H1 (cell line): ENCODE data around the gene RAPGEF6. TPM values are rescaled to one million over a fixed set of nuclear protein-coding genes. Genes with fewer than 3 reads are reported as not detected.

ENCODE experiments used
- CTCF ChIA-PET: fragments of 300-600 bp; sonication (Branson Sonifier 250); formaldehyde crosslinking; loops from one replicate; lab custom pipeline; 2021; ENCODE audit not compliant: partially characterized antibody; lab: Charles Lee
- POLR2A ChIA-PET: fragments of 300-600 bp; sonication (Branson Sonifier 250); formaldehyde crosslinking; loops from one replicate; lab custom pipeline; 2021; ENCODE audit warnings: inconsistent platforms; ENCODE audit not compliant: partially characterized antibody; lab: Charles Lee
- DNase-seq, 2 experiments: peaks; one replicate each; pipeline versions ENCODE4 v3.0.0 to v3.0.0-alpha.2; 2010 to 2022; ENCODE audit warnings: low spot score in 2 of 2, low read depth in 1 of 2, mixed read lengths in 1 of 2
- FAIRE-seq: peaks from 2 replicates; lab custom pipeline; 2011; peaks lifted over from hg19 to GRCh38; lab: Jason Lieb, UNC
- H2AFZ ChIP-seq: 2 replicates; pipeline ENCODE4 v1.8.1; 2012; ENCODE audit warnings: low read length, inconsistent platforms
- H2AK5ac ChIP-seq: 2 replicates; pipeline ENCODE4 v1.6.1; 2013; ENCODE audit warnings: low read depth, low read length
- H2BK120ac ChIP-seq: replicated peaks from 2 replicates; pipeline ENCODE3; 2013; ENCODE audit warnings: low read depth, low read length, inconsistent platforms
- H2BK12ac ChIP-seq: 2 replicates; pipeline ENCODE4 v1.6.1; 2013; ENCODE audit warnings: low read depth, low read length
- H2BK15ac ChIP-seq: 2 replicates; pipeline ENCODE4 v1.6.1; 2013; ENCODE audit warnings: low read length
- H2BK20ac ChIP-seq: 2 replicates; pipeline ENCODE4 v1.6.1; 2013; ENCODE audit warnings: low read length
- H2BK5ac ChIP-seq: 2 replicates; pipeline ENCODE4 v1.6.1; 2013; ENCODE audit warnings: low read depth, low read length
- H3K14ac ChIP-seq: 2 replicates; pipeline ENCODE4 v1.6.1; 2013; ENCODE audit warnings: inconsistent platforms; ENCODE audit not compliant: insufficient read length
- H3K18ac ChIP-seq: 2 replicates; pipeline ENCODE4 v1.6.1; 2013; ENCODE audit warnings: low read length; ENCODE audit errors: extremely low read depth
- H3K23ac ChIP-seq: 2 replicates; pipeline ENCODE4 v1.6.1; 2013; ENCODE audit warnings: inconsistent platforms; ENCODE audit not compliant: insufficient read length
- H3K23me2 ChIP-seq: 2 replicates; pipeline ENCODE4 v1.6.1; 2013; ENCODE audit warnings: low read depth, low read length
- H3K27ac ChIP-seq: 2 replicates; pipeline ENCODE4 v1.6.1; 2011; ENCODE audit warnings: low read depth, low read length, inconsistent platforms
- H3K27me3 ChIP-seq, 4 experiments: replicated peaks in 1 of 4; 1 replicate in 1 of 4; 2 replicates in 3 of 4; pipeline versions ENCODE4 v1.6.1 to v1.8.1; 2011 to 2013; ENCODE audit warnings: low read length in 3 of 4, mild to moderate bottlenecking in 3 of 4, inconsistent platforms in 2 of 4, mixed read lengths in 2 of 4, moderate library complexity in 1 of 4; ENCODE audit not compliant: control insufficient read depth in 3 of 4, insufficient read depth in 3 of 4; ENCODE audit errors: extremely low read depth in 1 of 4
- H3K36me3 ChIP-seq, 4 experiments: 2 replicates each; pipeline versions ENCODE4 v1.6.1 to v1.8.1; 2011 to 2013; ENCODE audit warnings: mild to moderate bottlenecking in 4 of 4, low read length in 3 of 4, moderate library complexity in 2 of 4, control low read depth in 1 of 4, inconsistent platforms in 1 of 4; ENCODE audit not compliant: insufficient read depth in 4 of 4, control insufficient read depth in 2 of 4
- H3K4ac ChIP-seq: replicated peaks from 2 replicates; pipeline ENCODE3; 2013; ENCODE audit warnings: low read length, low read depth, mixed read lengths, inconsistent platforms; ENCODE audit not compliant: insufficient read length
- H3K4me1 ChIP-seq, 4 experiments: replicated peaks in 1 of 4; 1 replicate in 1 of 4; 2 replicates in 3 of 4; pipeline versions ENCODE4 v1.6.1 to v1.8.1; 2011 to 2013; ENCODE audit warnings: low read length in 3 of 4, inconsistent platforms in 2 of 4, mixed read lengths in 1 of 4; ENCODE audit not compliant: insufficient read depth in 4 of 4, control insufficient read depth in 3 of 4
- H3K4me2 ChIP-seq, 2 experiments: 2 replicates each; pipeline versions ENCODE4 v1.6.1 to v1.8.1; 2011 to 2013; ENCODE audit warnings: low read depth in 2 of 2, low read length in 2 of 2, control low read depth in 1 of 2, inconsistent platforms in 1 of 2, mild to moderate bottlenecking in 1 of 2; ENCODE audit not compliant: insufficient read depth in 1 of 2
- H3K4me3 ChIP-seq, 4 experiments: fragments of 200-600, 300-600 bp in 1 of 4; sonication (generic), shearing (Covaris generic), sonication (Bioruptor Twin) in 1 of 4; 2 replicates each; pipeline versions ENCODE4 v1.5.1 to v1.8.1; 2011 to 2016; ENCODE audit warnings: low read length in 4 of 4, low read depth in 3 of 4, control low read depth in 2 of 4, inconsistent platforms in 2 of 4, mild to moderate bottlenecking in 2 of 4, mixed read lengths in 1 of 4, moderate library complexity in 1 of 4; ENCODE audit not compliant: insufficient read depth in 2 of 4; ENCODE audit errors: extremely low read depth in 1 of 4
- H3K56ac ChIP-seq: replicated peaks from 2 replicates; pipeline ENCODE3; 2013; ENCODE audit warnings: low read depth, mild to moderate bottlenecking, mixed read lengths, low read length, inconsistent platforms; ENCODE audit not compliant: insufficient read length
- H3K79me1 ChIP-seq: 2 replicates; pipeline ENCODE4 v1.6.1; 2013; ENCODE audit warnings: low read depth, low read length, control low read depth
- H3K79me2 ChIP-seq, 2 experiments: 2 replicates each; pipeline versions ENCODE4 v1.6.1 to v1.8.1; 2012 to 2013; ENCODE audit warnings: low read length in 2 of 2, mild to moderate bottlenecking in 2 of 2, inconsistent platforms in 1 of 2; ENCODE audit not compliant: insufficient read depth in 2 of 2, control insufficient read depth in 1 of 2
- H3K9ac ChIP-seq, 4 experiments: replicated peaks in 1 of 4; 1 replicate in 1 of 4; 2 replicates in 3 of 4; pipeline versions ENCODE4 v1.6.1 to v1.8.1; 2011 to 2013; ENCODE audit warnings: low read depth in 3 of 4, low read length in 3 of 4, control low read depth in 2 of 4, mild to moderate bottlenecking in 2 of 4, moderate library complexity in 2 of 4, inconsistent platforms in 1 of 4; ENCODE audit errors: extremely low read depth in 1 of 4
- H3K9me3 ChIP-seq, 2 experiments: 2 replicates each; pipeline versions ENCODE4 v1.6.1 to v1.8.1; 2012 to 2013; ENCODE audit warnings: mild to moderate bottlenecking in 2 of 2, moderate library complexity in 2 of 2, control low read depth in 1 of 2, inconsistent platforms in 1 of 2, low read depth in 1 of 2, low read length in 1 of 2, mixed read lengths in 1 of 2; ENCODE audit not compliant: insufficient read depth in 2 of 2
- H4K20me1 ChIP-seq, 2 experiments: replicated peaks in 1 of 2; 2 replicates each; pipeline versions ENCODE3 to v1.8.1; 2011 to 2013; ENCODE audit warnings: inconsistent platforms in 2 of 2, low read length in 2 of 2, mild to moderate bottlenecking in 1 of 2; ENCODE audit not compliant: insufficient read depth in 2 of 2, control insufficient read depth in 1 of 2
- H4K5ac ChIP-seq: 2 replicates; pipeline ENCODE4 v1.6.1; 2013; ENCODE audit warnings: low read length, low read depth, mixed read lengths, inconsistent platforms; ENCODE audit not compliant: insufficient read length
- H4K8ac ChIP-seq: 2 replicates; pipeline ENCODE4 v1.8.0; 2013; ENCODE audit warnings: mild to moderate bottlenecking, moderate library complexity, low read length, inconsistent platforms; ENCODE audit not compliant: insufficient read depth; ENCODE audit errors: extremely low read depth
- H4K91ac ChIP-seq: replicated peaks from 2 replicates; pipeline ENCODE3; 2013; ENCODE audit warnings: low read length, mixed read lengths, inconsistent platforms; ENCODE audit not compliant: insufficient read length
- CHD2 ChIP-seq: IDR thresholded peaks from 2 replicates; pipeline ENCODE4 v1.6.1; 2012; ENCODE audit warnings: low read length, improper control_type of control experiment
- EGR1 ChIP-seq: IDR thresholded peaks from 2 replicates; pipeline ENCODE4 v1.6.1; 2011; ENCODE audit warnings: low read depth, low read length, borderline replicate concordance
- EZH2 ChIP-seq: fragments of 200-600 bp; sonication (generic); IDR thresholded peaks from 2 replicates; pipeline ENCODE4 v1.7.1; 2012; ENCODE audit warnings: low read depth, mild to moderate bottlenecking, moderate library complexity, low read length, inconsistent platforms; ENCODE audit not compliant: severe bottlenecking
- NANOG ChIP-seq: IDR thresholded peaks from 2 replicates; pipeline ENCODE4 v1.6.1; 2011; ENCODE audit warnings: low read length, low read depth, mild to moderate bottlenecking, inconsistent platforms; ENCODE audit not compliant: insufficient read depth, poor library complexity, severe bottlenecking
- RXRA ChIP-seq: IDR thresholded peaks from 2 replicates; pipeline ENCODE4 v1.6.1; 2011; ENCODE audit warnings: low read depth, mild to moderate bottlenecking, low read length, moderate library complexity; ENCODE audit not compliant: insufficient read depth
- SP4 ChIP-seq: IDR thresholded peaks from 2 replicates; pipeline ENCODE4 v1.6.1; 2012; ENCODE audit warnings: low read length, inconsistent platforms
- TAF1 ChIP-seq: IDR thresholded peaks from 2 replicates; pipeline ENCODE4 v1.6.1; 2011; ENCODE audit warnings: mild to moderate bottlenecking, low read depth, low read length
- WGBS, 2 experiments: shearing (Covaris generic) in 1 of 2; methylation state at CpG; one replicate each; pipeline versions ENCODE4 v1.1.6 to v1.1.7; 2013 to 2015; ENCODE audit warnings: low lambda C conversion rate in 2 of 2, mixed read lengths in 2 of 2, inconsistent platforms in 1 of 2, low coverage in 1 of 2, missing lambda C conversion rate in 1 of 2; ENCODE audit not compliant: insufficient replicate concordance in 2 of 2, insufficient coverage in 1 of 2, insufficient read length in 1 of 2; ENCODE audit errors: extremely low coverage in 1 of 2, missing lambda C conversion rate in 1 of 2; 5-methylcytosine and 5-hydroxymethylcytosine counted together
- polyA plus RNA-seq, 7 experiments: library from polyadenylated mRNA; depleted of rRNA in 3 of 7; stranded (reverse) in 5 of 7; unstranded in 2 of 7; fragments of >200 nt in 5 of 7; fragments of 200-250 nt in 2 of 7; gene quantifications; 1 replicate in 5 of 7; 2 replicates in 1 of 7; 4 replicates in 1 of 7; pipeline versions ENCODE4 v1.2.1 to v1.2.3, GENCODE V29; 2011 to 2013; ENCODE audit warnings: missing spikeins in 2 of 7, mixed read lengths in 2 of 7
- total RNA-seq: library from RNA; stranded (reverse); fragmentation: NEBNext Ultra II Directional; extraction: Animal tissue kit (Norgen Biotek cat#: 25700); gene quantifications from 2 replicates; pipeline ENCODE4 v1.2.1, GENCODE V29; 2021
- TF ChIP-seq, protein P1 (sequence below): IDR thresholded peaks from 2 replicates; pipeline ENCODE4 v1.6.1; 2011; ENCODE audit warnings: low read depth, mild to moderate bottlenecking, low read length; ENCODE audit not compliant: insufficient read depth

RAPGEF6 gene
- total and polyA plus RNA-seq, 2 of the 8 experiments (the other 6 are each of a cell fraction or from before 2014, with no cell fraction given): 4.8 to 20.0 TPM

DNA sequence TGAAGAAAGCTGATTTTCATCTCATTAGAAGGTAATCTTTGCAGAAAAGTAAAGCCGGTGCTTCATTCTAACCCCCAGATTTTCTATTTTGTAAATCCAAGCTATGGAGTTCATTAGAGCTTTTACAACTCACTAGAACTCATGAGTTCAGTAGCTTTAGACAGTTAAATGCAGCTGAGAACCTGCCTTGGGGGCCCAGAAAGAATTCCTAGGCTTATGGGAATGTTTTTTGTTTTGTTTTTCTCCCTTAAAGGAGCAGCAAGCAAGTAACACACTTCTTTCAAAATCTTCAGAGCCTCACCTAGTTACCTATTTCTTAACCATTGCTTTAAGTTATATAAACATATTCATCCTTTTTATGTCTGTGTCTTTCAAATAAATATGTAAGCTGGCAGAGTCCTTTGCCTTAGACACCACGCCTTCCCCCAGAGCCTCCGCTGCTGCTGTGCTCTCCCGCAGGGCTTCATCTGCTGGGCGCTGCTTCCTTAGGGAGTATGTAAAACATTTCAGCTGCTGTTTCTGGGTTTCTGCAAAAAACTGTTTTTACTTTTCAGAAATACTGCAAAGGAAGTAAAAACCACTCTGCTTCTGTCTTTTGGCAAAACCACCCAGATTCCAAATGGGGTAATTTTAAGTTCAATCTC lies 238.3 kb downstream of the RAPGEF6 start:
- H3K4ac ChIP-seq: no peak overlapping the region
- no peak overlapping the region for H2BK12ac ChIP-seq
- no peak overlapping the region for H2BK120ac ChIP-seq
- H2AK5ac ChIP-seq: no peak overlapping the region
- ChIA-PET POLR2A (interaction anchor here (0.7 to 0.8 kb wide), 2 partner anchors 9 to 150 kb away, joined by 3 read pairs; no protein-coding TSS in a partner anchor), CTCF (interaction anchor here (1.1 to 2.2 kb wide), 4 partner anchors 9 to 132 kb away, joined by 3 to 7 read pairs (median 4); no protein-coding TSS in a partner anchor)
- no peak overlapping the region for H3K27ac ChIP-seq
- no peaks in the 10 kb centered on the region for H3K9me3 ChIP-seq
- no peaks in the 10 kb centered on the region for H3K79me2 ChIP-seq
- no peak overlapping the region for H3K56ac ChIP-seq
- no peak overlapping the region for H2BK20ac ChIP-seq
- H3K27me3 ChIP-seq: no peaks in the 10 kb centered on the region
- H3K14ac ChIP-seq: no peak overlapping the region
- no peaks in the 10 kb centered on the region for H3K23me2 ChIP-seq
- no peak overlapping the region for H3K23ac ChIP-seq
- H2AFZ ChIP-seq: no peak overlapping the region
- H4K91ac ChIP-seq: no peak overlapping the region
- no peaks in the 10 kb centered on the region for H3K4me1 ChIP-seq
- 94% methylated on average over 5 of the region's 5 CpGs; no CpG with 5 or more reads in 1 of the 2 experiments for WGBS, 2 experiments
- no peak overlapping the region for H3K18ac ChIP-seq
- H3K4me3 ChIP-seq: no peak overlapping the region
- no peak overlapping the region for H3K4me2 ChIP-seq
- DNase-seq: no peak
- no peaks in the 10 kb centered on the region for H3K79me1 ChIP-seq
- peaks cover 2 to 15% (median 9%) of the 10 kb centered on the region in 4 experiments; a peak in 5 of 8 replicates for H3K36me3 ChIP-seq
- FAIRE-seq: no peak
- no peak overlapping the region for H2BK5ac ChIP-seq
- H3K9ac ChIP-seq: no peak overlapping the region
- H4K8ac ChIP-seq: no peak overlapping the region
- no peak overlapping the region for H4K5ac ChIP-seq
- H2BK15ac ChIP-seq: no peak overlapping the region
- H4K20me1 ChIP-seq: no peaks in the 10 kb centered on the region
- TF ChIP-seq SP4: no peak
- TF ChIP-seq, protein P1, sequence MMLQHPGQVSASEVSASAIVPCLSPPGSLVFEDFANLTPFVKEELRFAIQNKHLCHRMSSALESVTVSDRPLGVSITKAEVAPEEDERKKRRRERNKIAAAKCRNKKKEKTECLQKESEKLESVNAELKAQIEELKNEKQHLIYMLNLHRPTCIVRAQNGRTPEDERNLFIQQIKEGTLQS: no peak
- no peak for TF ChIP-seq EGR1
- TF ChIP-seq TAF1: no peak
- TF ChIP-seq CHD2: no peak
- TF ChIP-seq EZH2: no peak
- no peak for TF ChIP-seq NANOG
- no peak for TF ChIP-seq RXRA
